Measurements from ENCODE around the gene SFXN2. TPM values are rescaled to one million over a fixed set of nuclear protein-coding genes. Genes with fewer than 3 reads are reported as not detected.

Gene SFXN2
- polyA plus RNA-seq, 1 experiment: 5.6 TPM

DNA sequence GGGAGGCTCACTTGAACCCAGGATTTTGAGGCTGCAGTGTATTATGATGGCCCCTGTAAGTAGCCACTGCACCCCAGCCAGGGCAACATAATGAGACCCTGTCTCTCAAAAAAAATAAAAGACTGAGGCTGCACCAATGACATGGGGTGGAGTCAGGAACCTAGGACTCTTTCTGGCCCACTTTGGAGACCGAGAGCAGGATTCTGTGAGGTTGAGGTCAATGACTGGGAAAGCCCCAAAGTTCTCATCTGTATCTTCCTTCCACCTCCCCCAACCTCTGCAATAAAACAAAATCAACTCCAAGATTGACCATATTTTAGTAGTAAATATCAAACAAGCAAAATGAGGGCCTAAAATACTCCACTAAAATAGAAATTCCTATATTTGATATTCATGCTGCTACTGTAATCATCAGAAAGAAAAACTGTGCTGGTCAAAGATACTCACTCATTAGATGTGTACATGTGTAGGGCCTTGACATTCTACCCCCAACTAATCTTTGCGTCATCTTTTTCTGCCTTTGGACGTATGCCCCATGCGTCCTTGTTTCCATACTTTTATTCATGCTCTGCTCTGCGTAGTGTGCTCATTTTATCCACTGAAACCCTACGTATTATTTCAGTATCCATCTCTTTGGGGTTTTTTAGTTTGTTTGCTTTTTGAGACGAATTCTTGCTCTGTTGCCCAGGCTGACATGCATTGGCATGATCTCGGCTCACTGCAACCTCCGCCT lies 53.2 kb downstream of the SFXN2 start:
- TF ChIP-seq, protein P1, sequence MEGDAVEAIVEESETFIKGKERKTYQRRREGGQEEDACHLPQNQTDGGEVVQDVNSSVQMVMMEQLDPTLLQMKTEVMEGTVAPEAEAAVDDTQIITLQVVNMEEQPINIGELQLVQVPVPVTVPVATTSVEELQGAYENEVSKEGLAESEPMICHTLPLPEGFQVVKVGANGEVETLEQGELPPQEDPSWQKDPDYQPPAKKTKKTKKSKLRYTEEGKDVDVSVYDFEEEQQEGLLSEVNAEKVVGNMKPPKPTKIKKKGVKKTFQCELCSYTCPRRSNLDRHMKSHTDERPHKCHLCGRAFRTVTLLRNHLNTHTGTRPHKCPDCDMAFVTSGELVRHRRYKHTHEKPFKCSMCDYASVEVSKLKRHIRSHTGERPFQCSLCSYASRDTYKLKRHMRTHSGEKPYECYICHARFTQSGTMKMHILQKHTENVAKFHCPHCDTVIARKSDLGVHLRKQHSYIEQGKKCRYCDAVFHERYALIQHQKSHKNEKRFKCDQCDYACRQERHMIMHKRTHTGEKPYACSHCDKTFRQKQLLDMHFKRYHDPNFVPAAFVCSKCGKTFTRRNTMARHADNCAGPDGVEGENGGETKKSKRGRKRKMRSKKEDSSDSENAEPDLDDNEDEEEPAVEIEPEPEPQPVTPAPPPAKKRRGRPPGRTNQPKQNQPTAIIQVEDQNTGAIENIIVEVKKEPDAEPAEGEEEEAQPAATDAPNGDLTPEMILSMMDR (IDR thresholded peaks at IDR 0.05; ENCODE audit: insufficient read depth, low read depth, low read length): no peak
- no peak for DNase-seq (ENCODE audit: low read depth)
- Histone ChIP-seq H3K27me3 (ENCODE audit: control insufficient read depth, insufficient read depth, low read length) (no peaks in the 10 kb centered on the region), H3K4me3 (ENCODE audit: low read depth, low read length) (no peak overlapping the region), H3K36me3 (ENCODE audit: control insufficient read depth, insufficient read depth, low read length) (no peaks in the 10 kb centered on the region)
- ChIA-PET CTCF (no interaction called here), POLR2A (no interaction called here)

DNA sequence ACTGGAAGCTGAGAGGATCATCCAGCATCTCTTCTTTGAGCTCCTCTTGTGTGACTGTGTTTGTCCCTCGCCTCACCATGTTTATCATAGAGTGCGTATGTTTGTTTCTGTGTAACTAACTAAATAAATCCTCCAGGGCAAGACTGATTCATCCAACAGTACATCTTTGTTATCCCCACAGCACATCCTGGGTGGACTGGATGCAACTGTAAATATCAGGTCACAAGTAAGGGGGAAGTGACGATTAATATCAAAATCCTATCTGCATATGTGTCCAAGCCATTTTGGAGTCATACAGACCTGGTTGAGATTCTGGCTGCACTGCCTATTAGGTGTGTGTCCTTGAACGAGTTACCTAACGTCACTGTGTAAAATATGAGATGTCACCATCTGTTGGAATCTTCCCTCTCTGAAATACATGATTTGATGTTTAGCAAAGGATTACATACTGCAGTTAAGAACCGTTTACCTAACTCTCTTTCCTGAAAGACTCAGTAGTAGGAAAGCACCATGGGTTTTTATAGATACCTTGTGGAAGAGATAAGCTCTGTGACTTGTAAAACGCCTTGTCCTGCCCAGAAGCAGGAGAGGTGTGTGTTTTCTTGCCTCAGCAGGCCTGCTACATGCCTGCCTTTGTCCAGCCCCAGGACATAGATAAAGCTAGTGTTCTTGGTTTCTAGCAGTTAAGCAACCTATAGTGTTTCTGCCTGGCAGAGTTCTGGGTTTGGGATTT lies 55.1 kb downstream of the SFXN2 start:
- H3K4me3 ChIP-seq (ENCODE audit: low read depth, low read length): no peak overlapping the region
- ChIA-PET POLR2A (no interaction called here), CTCF (interaction anchor here (0.8 kb wide), 1 partner anchor 130 kb away, joined by 3 read pairs; no protein-coding TSS in a partner anchor)
- H3K27me3 ChIP-seq (ENCODE audit: control insufficient read depth, insufficient read depth, low read length): no peaks in the 10 kb centered on the region
- no peak for DNase-seq (ENCODE audit: low read depth)
- no peaks in the 10 kb centered on the region for H3K36me3 ChIP-seq (ENCODE audit: control insufficient read depth, insufficient read depth, low read length)
- TF ChIP-seq, protein P1 (IDR thresholded peaks at IDR 0.05; ENCODE audit: insufficient read depth, low read depth, low read length): no peak

DNA sequence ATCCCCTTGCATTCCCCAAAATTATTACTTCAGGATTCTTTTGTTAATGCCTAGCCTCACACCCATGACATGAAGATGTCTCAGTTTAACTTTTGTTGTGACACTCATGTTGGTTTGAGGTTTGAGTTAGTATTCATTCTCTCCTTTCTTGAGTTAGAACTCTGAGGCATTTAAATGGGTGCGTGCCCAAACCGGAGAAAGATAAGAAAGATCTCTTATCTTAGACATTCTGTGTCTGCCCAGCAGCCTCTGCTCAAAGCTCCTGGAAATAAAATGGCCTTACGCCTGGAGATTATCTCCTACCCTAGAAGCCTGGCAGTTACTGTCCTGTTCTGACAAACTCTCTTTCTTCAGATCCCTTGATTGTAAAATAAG lies 55.7 kb downstream of the SFXN2 start:
- Histone ChIP-seq H3K36me3 (ENCODE audit: control insufficient read depth, insufficient read depth, low read length) (no peaks in the 10 kb centered on the region), H3K4me3 (ENCODE audit: low read depth, low read length) (no peak overlapping the region), H3K27me3 (ENCODE audit: control insufficient read depth, insufficient read depth, low read length) (no peaks in the 10 kb centered on the region)
- TF ChIP-seq, protein P1 (IDR thresholded peaks at IDR 0.05; ENCODE audit: insufficient read depth, low read depth, low read length): no peak
- ChIA-PET POLR2A (no interaction called here), CTCF (interaction anchor here (1.6 kb wide), 1 partner anchor 17 kb away, joined by 4 read pairs; no protein-coding TSS in a partner anchor)
- DNase-seq (ENCODE audit: low read depth): no peak

DNA sequence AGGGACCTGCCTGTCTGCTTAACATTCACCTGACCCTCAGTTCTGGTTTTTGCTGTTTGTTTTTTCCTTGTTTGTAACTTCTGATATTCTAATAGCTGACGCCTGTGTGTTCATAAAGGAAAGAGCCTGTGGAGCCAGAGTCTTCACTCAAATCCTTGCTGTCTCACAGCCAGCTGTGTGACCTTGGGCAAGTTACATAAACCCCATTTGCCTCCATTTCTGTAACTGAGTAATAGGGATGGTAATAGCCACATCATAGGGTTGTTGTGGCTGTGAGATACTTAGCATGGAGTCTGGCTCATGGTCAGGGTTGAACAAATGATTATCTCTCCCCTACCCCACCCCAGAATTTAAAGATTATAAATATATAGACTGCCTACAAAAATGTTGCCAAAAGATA lies 56.4 kb downstream of the SFXN2 start:
- Histone ChIP-seq H3K27me3 (ENCODE audit: control insufficient read depth, insufficient read depth, low read length) (no peaks in the 10 kb centered on the region), H3K4me3 (ENCODE audit: low read depth, low read length) (no peak overlapping the region), H3K36me3 (ENCODE audit: control insufficient read depth, insufficient read depth, low read length) (no peaks in the 10 kb centered on the region)
- ChIA-PET CTCF (interaction anchor here (0.7 to 1.6 kb wide), 3 partner anchors 18 to 174 kb away, joined by 3 to 4 read pairs (median 4); no protein-coding TSS in a partner anchor), POLR2A (no interaction called here)
- DNase-seq (ENCODE audit: low read depth): no peak
- TF ChIP-seq, protein P1 (IDR thresholded peaks at IDR 0.05; ENCODE audit: insufficient read depth, low read depth, low read length): no peak

DNA sequence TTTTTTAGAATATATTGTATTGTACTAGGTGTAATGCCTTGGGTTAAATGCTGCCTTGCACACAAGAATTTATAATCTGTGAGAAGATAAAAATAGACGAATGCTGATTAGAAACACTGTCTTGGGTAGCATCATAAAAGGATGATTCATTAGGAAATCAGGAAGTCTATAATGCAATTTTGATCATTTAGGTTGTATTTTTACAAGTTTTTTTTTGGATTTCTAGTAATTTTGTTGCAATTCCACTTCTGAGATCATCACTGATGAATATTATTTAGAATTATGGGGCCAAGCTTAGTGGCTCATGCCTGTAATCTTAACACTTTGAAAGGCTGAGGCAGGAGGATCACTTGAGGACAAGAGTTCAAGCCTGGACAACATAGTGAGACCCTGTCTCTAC lies 58.9 kb downstream of the SFXN2 start:
- no peak overlapping the region for H3K4me3 ChIP-seq (ENCODE audit: low read depth, low read length)
- TF ChIP-seq, protein P1 (IDR thresholded peaks at IDR 0.05; ENCODE audit: insufficient read depth, low read depth, low read length): no peak
- ChIA-PET POLR2A (interaction anchor here (0.6 kb wide), 1 partner anchor 334 kb away, joined by 3 read pairs; no protein-coding TSS in a partner anchor), CTCF (interaction anchor here (1.5 kb wide), 1 partner anchor 20 kb away, joined by 3 read pairs; no protein-coding TSS in a partner anchor)
- H3K27me3 ChIP-seq (ENCODE audit: control insufficient read depth, insufficient read depth, low read length): no peaks in the 10 kb centered on the region
- no peaks in the 10 kb centered on the region for H3K36me3 ChIP-seq (ENCODE audit: control insufficient read depth, insufficient read depth, low read length)
- no peak for DNase-seq (ENCODE audit: low read depth)

Data from BJ (cell line).